ENCODE measurements around the gene PRRT2. TPM values are rescaled to one million over a fixed set of nuclear protein-coding genes. Genes with fewer than 3 reads are reported as not detected.

PRRT2 gene
- total RNA-seq, 2 donors from 2014 or later: 1.2 to 9.1 TPM

DNA sequence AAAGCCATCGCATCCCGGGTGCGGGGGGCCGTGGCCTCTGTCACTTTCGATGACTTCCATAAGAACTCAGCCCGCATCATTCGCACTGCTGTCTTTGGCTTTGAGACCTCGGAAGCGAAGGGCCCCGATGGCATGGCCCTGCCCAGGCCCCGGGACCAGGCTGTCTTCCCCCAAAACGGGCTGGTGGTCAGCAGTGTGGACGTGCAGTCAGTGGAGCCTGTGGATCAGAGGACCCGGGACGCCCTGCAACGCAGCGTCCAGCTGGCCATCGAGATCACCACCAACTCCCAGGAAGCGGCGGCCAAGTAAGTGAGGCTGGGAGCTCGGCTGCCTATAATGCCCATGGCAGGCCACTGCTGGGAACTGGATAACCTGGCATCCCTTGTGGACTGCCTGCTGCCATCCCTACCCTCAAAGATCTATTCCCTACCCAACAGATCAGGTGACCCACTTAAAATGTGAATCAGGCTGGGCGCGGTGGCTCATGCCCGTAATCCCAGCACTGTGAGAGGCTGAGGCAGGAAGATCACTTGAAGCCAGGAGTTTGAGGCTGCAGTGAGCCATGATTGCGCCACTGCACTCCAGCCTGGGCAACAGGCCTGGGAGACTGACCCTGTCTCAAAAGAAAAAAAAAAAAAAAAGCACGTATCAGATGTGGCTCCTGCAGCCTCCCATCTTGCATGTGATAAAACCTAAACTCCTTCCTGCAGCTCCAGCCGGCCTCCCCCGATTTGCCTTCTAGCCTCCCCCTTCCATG lies 32.8 kb downstream of the PRRT2 start:
- no peak for ATAC-seq (replicated peaks)
- Mint-ChIP-seq H3K27me3 (no peaks in the 10 kb centered on the region), H3K27ac (no peak overlapping the region), H3K4me1 (no peaks in the 10 kb centered on the region), H3K9me3 (no peaks in the 10 kb centered on the region), H3K4me3 (no peak overlapping the region), H3K36me3 (ENCODE audit: low read depth) (peaks cover 87% of the 10 kb centered on the region)

DNA sequence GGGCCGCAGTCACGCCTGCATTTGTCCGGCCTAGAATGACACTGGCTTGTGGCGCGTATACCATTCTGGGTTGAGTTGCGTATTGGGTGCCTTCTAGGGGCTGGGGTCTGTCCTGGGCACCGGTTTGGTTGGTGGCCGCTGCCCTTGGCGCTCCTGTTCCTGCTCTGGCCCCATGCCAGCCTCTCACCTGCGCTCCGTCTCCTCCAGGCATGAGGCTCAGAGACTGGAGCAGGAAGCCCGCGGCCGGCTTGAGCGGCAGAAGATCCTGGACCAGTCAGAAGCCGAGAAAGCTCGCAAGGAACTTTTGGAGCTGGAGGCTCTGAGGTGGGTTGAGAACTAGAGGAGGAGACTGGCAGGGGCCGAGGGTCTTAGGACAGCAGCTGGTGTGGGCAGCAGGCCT lies 33.7 kb downstream of the PRRT2 start:
- Mint-ChIP-seq H3K4me1 (no peaks in the 10 kb centered on the region), H3K27ac (no peak overlapping the region), H3K9me3 (no peaks in the 10 kb centered on the region), H3K4me3 (no peak overlapping the region), H3K36me3 (ENCODE audit: low read depth) (peaks cover 87% of the 10 kb centered on the region), H3K27me3 (no peaks in the 10 kb centered on the region)
- ATAC-seq (replicated peaks): no peak

DNA sequence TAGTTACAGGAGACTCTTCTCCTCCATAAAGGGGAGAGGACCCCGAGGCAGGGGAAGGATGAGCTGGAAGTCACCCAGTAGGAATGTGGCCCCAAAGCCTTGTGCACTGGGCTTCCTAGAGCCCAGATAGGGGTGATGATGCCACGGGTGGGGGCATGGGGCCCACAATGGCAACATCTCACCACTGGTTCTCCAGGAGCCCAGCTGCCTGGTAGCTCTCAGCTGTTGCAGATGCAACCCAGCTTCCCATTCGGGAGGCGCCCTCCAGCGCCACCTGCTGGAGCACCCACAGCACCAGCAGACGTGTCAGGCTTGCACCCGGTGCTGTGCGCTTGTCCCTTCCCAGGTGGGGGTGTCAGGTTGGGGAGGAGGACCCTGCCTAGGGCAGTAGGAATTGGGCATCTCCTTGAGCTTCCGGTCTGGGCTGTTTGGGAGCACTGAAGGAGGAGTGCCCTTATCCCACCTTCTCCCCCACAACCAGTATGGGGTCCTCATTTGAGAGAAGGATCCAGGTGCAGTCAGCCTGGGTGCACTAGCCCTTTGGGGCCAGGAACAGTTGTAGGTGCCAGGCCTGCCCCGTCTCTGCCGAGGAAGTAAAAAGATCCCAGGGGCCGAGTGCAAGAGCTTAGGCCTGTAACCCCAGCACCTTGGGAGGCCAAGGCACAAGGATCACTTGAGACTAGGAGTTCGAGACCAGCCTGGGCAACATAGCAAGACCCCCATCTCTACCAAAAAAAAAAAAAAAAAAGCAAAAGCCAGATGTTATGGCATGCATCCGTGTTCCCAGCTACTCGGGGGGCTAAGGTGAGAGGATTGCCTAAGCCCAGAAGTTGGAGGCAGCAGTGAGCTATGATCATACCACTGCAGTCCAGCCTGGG lies 36.7 kb downstream of the PRRT2 start:
- peaks cover 67% of the 10 kb centered on the region for H3K36me3 Mint-ChIP-seq (ENCODE audit: low read depth)
- ATAC-seq (replicated peaks): peak; percentile 95
- no peak overlapping the region for H3K27ac Mint-ChIP-seq

DNA sequence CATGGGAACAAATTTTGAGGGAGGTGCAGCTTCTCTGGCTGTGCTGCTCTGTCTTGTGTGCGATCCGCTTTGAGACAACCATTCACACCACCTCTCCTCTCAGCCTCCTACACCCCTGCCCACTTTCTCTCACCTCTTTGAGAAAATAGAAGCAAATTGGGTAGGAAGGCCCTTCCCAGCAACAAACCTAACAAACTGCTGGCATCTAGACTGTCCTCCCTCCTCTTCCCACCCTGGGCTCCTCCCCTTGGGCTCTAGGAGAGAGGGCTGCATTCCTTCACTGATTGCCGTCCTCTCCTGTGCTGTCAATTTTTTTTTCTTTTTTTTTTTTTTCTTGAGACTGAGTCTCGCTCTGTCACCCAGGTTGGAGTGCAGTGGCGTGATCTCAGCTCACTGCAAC lies 37.5 kb downstream of the PRRT2 start:
- Mint-ChIP-seq H3K27me3 (no peaks in the 10 kb centered on the region), H3K9me3 (no peaks in the 10 kb centered on the region), H3K4me3 (no peak overlapping the region), H3K4me1 (no peaks in the 10 kb centered on the region), H3K36me3 (ENCODE audit: low read depth) (peaks cover 58% of the 10 kb centered on the region), H3K27ac (peak overlapping the region; percentile 46)
- no peak for ATAC-seq (replicated peaks)

More for the DNA sequence above, 36.7 kb downstream of the PRRT2 start:
- Mint-ChIP-seq H3K27me3 (no peaks in the 10 kb centered on the region), H3K9me3 (no peaks in the 10 kb centered on the region), H3K4me3 (no peak overlapping the region), H3K4me1 (no peaks in the 10 kb centered on the region)

DNA sequence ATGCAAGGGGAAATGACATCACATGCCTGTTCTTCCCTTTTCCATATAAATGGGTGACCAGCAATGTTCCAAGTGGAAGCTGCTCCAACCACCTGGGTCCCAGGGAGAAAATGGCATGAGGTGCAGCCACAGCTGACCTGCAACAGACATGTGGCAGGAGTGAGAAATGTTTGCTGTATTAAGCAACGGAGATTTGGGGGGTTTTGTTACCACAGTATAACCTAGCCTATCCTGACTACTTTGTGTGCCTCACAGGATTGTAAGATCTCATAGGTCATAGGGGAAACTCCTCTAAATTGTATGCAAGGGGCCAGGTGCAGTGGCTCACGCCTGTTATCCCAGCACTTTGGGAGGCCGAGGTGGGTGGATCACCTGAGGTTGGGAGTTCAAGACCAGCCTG lies 39.0 kb downstream of the PRRT2 start:
- Mint-ChIP-seq H3K4me3 (no peak overlapping the region), H3K9me3 (no peaks in the 10 kb centered on the region), H3K27me3 (no peaks in the 10 kb centered on the region), H3K36me3 (ENCODE audit: low read depth) (peaks cover 43% of the 10 kb centered on the region), H3K27ac (no peak overlapping the region), H3K4me1 (no peaks in the 10 kb centered on the region)
- no peak for ATAC-seq (replicated peaks)

DNA sequence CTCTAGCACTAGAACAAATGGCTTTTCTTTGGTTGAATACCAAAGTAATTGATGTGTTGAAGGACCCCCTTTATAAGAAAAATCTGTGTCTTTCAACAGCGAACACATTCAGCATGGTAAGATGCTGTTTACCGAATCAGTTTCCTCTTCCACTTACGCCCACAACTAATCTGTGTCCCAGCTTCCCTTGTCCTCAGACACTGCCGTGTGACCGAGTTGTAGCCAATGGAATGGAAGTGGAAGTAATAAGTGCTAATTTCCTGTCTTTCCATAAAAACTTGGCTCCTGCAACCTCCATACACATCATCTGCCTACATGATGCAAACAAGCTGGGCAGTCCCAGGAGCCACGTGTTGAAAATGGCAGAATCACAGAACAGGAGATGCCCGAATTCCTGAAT lies 40.7 kb downstream of the PRRT2 start:
- no peak overlapping the region for H3K27ac Mint-ChIP-seq
- H3K4me3 Mint-ChIP-seq: no peak overlapping the region
- H3K4me1 Mint-ChIP-seq: no peaks in the 10 kb centered on the region
- H3K27me3 Mint-ChIP-seq: no peaks in the 10 kb centered on the region
- no peaks in the 10 kb centered on the region for H3K9me3 Mint-ChIP-seq
- ATAC-seq (replicated peaks): no peak
- H3K36me3 Mint-ChIP-seq (ENCODE audit: low read depth): peaks cover 33% of the 10 kb centered on the region

DNA sequence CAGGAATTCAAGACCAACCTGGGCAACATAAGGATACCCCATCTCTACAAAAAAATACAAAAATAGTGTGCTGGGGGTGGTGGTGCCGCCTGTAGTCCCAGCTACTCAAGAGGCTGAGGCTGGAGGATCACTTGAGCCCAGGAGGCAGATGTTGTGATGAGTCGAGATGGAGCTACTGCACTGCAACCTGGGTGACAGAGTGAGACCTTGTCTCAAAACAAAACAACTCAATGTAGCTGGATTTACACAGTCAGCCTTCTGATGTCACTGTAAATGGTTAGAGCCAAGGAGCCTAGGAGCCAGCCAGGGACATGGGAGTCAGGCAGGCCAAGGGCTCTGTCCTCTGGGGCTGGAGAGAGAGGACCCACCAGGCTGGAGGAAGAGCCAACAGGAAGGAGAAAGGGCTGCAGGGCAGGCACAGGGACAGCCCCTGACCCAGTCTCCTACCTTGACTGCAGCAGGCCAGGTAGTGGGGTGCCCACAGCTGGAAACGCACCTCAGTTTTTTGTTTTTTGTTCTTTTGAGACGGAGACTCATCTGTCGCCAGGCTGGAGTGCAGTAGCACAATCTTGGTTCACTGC lies 42.6 kb downstream of the PRRT2 start:
- ATAC-seq (replicated peaks): peak; percentile 31
- H3K9me3 Mint-ChIP-seq: no peaks in the 10 kb centered on the region
- no peak overlapping the region for H3K4me3 Mint-ChIP-seq
- no peaks in the 10 kb centered on the region for H3K4me1 Mint-ChIP-seq
- H3K27ac Mint-ChIP-seq: no peak overlapping the region
- no peaks in the 10 kb centered on the region for H3K27me3 Mint-ChIP-seq
- peaks cover 30% of the 10 kb centered on the region for H3K36me3 Mint-ChIP-seq (ENCODE audit: low read depth)

DNA sequence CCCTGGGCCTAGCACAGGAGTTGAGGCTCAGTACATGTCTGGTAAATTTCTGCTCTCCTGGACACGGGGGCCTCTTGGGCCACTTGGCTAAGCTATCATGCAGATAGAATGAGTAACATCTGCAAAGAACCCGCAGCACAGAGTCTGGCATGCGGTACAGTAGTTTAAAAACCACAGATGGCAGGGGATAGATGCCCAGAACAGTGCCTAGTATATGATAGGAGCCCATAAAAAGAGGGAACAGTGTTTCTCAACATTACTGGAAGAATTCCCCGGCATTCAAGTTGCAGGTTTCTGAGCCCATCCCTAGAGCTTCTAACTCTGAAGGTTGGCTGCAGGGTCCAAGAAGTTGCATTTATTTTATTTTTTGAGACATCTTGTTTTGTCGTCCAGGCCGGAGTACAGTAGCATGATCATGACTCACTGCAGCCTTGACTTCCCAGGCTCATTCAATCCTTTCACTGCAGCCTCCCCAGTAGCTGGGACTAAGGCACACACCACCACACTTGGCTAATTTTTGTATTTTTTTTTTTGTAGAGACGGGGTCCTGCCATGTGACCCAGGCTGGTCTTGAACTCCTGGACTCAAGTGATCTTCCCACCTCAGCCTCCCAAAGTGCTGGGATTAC lies 45.3 kb downstream of the PRRT2 start:
- peaks cover 34% of the 10 kb centered on the region for H3K36me3 Mint-ChIP-seq (ENCODE audit: low read depth)
- ATAC-seq (replicated peaks): no peak
- no peak overlapping the region for H3K4me3 Mint-ChIP-seq
- no peak overlapping the region for H3K27ac Mint-ChIP-seq
- no peaks in the 10 kb centered on the region for H3K9me3 Mint-ChIP-seq
- H3K27me3 Mint-ChIP-seq: no peaks in the 10 kb centered on the region
- H3K4me1 Mint-ChIP-seq: peaks cover 6% of the 10 kb centered on the region

DNA sequence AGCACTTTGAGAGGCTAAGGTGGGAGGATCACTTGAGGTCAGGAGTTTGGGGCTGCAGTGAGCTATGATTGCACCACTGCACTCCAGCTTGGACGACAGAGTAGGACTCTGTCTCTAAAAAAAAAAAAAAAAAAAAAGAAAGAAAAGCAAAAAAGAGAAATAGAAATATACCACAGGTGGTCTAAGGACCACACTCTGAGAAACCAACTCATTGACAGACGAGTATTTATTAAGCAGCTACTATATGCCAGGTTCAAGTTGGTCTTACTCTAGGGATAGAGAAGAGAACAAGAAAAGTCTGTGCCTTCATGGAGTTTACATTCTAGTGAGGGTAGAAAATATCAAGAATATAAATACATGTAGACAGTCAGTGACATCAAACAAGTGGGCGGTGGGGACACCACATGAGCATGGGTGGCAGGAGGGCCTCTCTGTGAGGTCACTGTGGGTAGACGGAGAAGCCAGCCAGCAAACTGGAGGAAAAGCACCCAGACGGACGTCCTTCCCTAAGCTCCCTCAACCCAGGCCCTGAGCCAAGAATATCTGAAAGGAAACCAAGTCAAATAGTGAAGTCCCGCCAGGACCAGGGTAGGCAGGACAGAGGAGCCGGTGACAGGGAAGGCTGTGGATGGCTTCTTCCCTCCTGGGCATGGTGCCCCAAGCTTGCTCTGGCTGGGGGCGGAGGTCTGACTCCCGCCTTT lies 46.3 kb downstream of the PRRT2 start:
- Mint-ChIP-seq H3K36me3 (ENCODE audit: low read depth) (peaks cover 37% of the 10 kb centered on the region), H3K9me3 (no peaks in the 10 kb centered on the region), H3K27me3 (no peaks in the 10 kb centered on the region), H3K4me1 (peaks cover 6% of the 10 kb centered on the region), H3K27ac (no peak overlapping the region), H3K4me3 (no peak overlapping the region)
- no peak for ATAC-seq (replicated peaks)

DNA sequence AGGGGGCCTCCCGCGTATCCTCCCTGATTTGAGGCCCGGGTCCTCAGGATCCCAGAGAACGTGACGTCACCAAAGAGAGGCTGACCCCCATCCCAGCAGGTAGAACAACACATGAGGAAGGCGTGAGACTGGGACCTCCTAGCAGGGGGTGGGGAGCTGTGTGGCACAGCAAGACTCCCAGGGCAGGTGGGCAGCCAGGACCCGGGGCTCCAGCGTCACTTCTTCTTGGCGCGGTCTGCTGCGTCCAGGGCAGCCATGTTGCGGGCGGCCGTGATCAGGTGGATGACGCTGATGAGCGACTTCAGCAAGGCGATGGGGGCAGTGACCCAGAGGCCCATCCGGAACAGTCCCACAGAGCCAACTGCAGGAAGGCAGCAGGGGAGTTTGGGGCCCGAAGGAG lies 47.0 kb downstream of the PRRT2 start:
- Mint-ChIP-seq H3K27ac (no peak overlapping the region), H3K4me3 (no peak overlapping the region), H3K27me3 (no peaks in the 10 kb centered on the region), H3K36me3 (ENCODE audit: low read depth) (peaks cover 37% of the 10 kb centered on the region), H3K4me1 (peaks cover 6% of the 10 kb centered on the region), H3K9me3 (no peaks in the 10 kb centered on the region)
- ATAC-seq (replicated peaks): no peak

DNA sequence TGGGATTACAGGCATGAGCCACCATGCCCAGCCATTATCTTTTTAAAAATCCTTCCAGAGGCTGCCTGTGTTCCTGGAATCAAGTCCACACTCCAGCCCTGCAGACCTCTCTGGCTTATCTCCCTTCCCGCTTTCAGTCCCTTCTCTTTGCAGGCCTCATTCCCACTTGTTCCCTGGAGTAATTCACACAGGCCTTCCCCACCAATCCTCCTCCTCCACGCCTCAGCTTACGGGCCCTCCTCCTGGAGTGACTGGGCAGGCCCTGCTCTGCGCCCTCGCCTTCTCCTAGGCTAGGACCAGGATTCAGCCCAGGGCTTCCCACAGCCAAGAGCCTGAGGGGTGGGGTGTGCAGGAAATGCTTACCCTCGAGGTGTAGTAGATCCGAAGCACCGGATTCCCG lies 48.2 kb downstream of the PRRT2 start:
- H3K4me1 Mint-ChIP-seq: peaks cover 6% of the 10 kb centered on the region
- peaks cover 37% of the 10 kb centered on the region for H3K36me3 Mint-ChIP-seq (ENCODE audit: low read depth)
- H3K27me3 Mint-ChIP-seq: no peaks in the 10 kb centered on the region
- no peak for ATAC-seq (replicated peaks)
- H3K27ac Mint-ChIP-seq: peak overlapping the region; percentile 29
- no peaks in the 10 kb centered on the region for H3K9me3 Mint-ChIP-seq
- H3K4me3 Mint-ChIP-seq: peak overlapping the region; percentile 97

DNA sequence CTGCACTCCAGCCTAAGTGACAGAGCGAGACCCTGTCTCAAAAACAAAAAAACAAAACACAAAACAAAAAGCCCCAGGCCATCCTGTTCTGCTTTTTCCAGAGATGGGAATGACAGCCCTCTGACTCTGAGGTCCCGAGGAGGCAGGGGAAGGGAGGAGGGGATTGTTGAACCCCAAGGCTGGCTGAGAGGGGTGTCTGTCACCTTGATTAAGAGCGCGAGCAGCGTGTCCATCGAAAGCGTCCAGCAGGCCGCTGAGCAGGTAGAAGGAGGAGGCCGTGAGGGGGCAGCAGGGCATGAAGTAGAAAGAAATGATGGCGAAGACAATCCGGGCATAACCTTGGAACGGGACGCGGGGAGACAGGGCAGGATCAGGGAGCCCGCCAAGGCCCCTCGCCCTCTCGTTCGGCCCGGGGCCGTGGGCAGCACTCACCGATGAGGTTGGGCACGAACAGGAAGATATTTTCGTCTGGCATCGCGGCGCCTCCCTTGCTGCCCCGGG lies 50.4 kb downstream of the PRRT2 start:
- Mint-ChIP-seq H3K27me3 (no peaks in the 10 kb centered on the region), H3K36me3 (ENCODE audit: low read depth) (peaks cover 37% of the 10 kb centered on the region), H3K27ac (peak overlapping the region; percentile 97), H3K4me3 (peak overlapping the region; percentile 97), H3K9me3 (no peaks in the 10 kb centered on the region), H3K4me1 (peaks cover 6% of the 10 kb centered on the region)
- no peak for ATAC-seq (replicated peaks)

DNA sequence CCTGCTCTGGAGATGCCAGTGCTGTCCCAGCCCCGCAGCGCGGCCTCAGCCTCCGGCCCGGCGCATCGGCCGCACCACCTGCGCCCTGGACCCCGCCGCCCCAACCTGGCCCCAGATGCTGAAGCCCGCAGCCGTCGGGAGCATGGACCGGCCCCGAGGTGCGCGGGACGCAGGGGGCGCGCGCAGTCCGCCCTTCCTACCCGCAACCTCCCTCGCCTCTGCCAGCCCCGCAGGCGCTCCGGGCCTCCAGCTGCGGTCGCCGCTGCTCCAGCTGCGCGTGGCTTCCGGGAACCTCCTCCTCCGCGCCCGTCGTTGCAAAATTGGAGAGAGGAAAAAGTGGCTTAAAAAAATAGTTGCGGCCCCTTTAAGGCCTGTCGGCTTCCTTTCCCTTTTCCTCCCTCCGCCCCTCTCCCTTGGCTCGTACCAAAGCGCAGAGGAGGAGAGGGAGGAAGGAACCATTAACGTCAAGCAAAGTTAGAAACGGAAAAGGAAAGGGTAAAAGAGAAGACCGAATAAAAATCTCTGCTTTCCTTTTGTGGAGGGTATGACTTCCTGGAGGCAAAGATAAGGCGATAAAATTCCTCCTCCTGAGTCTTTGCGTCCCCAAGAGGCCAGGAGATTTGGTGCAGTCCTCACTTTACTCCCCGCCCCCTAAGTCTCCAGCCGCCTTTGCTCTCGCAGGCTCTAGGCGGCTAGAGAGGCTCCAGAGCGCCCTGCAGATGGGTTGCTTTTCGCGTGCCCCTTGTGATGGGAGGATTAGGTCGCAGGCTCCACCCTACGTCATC lies 51.1 kb downstream of the PRRT2 start, which contains the start of gene CDIPT:
CDIPT (minus strand) TSS at position 343 of the 785 bp plus-strand sequence. CDS start 369 bp downstream, outside the sequence.
- Mint-ChIP-seq H3K27me3 (no peaks in the 10 kb centered on the region), H3K27ac (peak within 1 kb of the TSS; percentile 97), H3K4me3 (peak within 1 kb of the TSS; percentile 97)

More for the DNA sequence above, 51.1 kb downstream of the PRRT2 start, which contains the start of gene CDIPT:
- ATAC-seq (replicated peaks): peak; percentile 98
- Mint-ChIP-seq H3K36me3 (ENCODE audit: low read depth) (peaks cover 36% of the 10 kb centered on the region), H3K9me3 (no peaks in the 10 kb centered on the region), H3K4me1 (peaks cover 6% of the 10 kb centered on the region)
